ENCODE data around the gene MPI. TPM values are rescaled to one million over a fixed set of nuclear protein-coding genes. Genes with fewer than 3 reads are reported as not detected.

MPI gene
- total RNA-seq, 3 donors from 2014 or later, result 50.2 to 96.5 (median 68.3) TPM

DNA sequence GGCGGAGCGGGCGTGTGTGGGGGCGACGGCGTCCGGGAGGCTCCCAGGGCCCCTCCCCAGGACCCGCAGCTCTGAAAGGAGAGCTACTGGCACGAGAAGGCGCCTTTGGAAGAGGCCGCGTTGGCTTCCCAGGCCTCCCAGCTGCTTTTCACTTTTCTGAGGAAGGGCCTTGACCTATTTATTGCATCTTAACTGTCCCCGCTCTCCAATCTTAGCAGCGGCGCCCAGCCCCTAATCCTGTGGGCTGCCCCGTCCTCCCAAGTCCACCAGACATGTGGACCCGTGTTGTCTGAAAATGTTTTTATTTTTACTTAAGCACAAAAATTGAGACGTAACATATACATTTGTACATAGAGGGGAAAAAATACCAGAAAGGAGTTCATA lies 46.4 kb upstream of the MPI start:
- peaks cover 20% of the 10 kb centered on the region for H3K4me1 ChIP-seq (ENCODE audit: low read depth)
- ATAC-seq (no peak), DNase-seq (no peak)
- TF ChIP-seq, protein P1, sequence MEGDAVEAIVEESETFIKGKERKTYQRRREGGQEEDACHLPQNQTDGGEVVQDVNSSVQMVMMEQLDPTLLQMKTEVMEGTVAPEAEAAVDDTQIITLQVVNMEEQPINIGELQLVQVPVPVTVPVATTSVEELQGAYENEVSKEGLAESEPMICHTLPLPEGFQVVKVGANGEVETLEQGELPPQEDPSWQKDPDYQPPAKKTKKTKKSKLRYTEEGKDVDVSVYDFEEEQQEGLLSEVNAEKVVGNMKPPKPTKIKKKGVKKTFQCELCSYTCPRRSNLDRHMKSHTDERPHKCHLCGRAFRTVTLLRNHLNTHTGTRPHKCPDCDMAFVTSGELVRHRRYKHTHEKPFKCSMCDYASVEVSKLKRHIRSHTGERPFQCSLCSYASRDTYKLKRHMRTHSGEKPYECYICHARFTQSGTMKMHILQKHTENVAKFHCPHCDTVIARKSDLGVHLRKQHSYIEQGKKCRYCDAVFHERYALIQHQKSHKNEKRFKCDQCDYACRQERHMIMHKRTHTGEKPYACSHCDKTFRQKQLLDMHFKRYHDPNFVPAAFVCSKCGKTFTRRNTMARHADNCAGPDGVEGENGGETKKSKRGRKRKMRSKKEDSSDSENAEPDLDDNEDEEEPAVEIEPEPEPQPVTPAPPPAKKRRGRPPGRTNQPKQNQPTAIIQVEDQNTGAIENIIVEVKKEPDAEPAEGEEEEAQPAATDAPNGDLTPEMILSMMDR (IDR thresholded peaks at IDR 0.05), result no peak
- intact Hi-C loops (cut with DNase I, micrococcal nuclease), result no loop called here
- no peak overlapping the region for H3K4me3 ChIP-seq
- H3K9me3 ChIP-seq, result no peaks in the 10 kb centered on the region
- H3K36me3 ChIP-seq (ENCODE audit: low read depth), result no peaks in the 10 kb centered on the region

DNA sequence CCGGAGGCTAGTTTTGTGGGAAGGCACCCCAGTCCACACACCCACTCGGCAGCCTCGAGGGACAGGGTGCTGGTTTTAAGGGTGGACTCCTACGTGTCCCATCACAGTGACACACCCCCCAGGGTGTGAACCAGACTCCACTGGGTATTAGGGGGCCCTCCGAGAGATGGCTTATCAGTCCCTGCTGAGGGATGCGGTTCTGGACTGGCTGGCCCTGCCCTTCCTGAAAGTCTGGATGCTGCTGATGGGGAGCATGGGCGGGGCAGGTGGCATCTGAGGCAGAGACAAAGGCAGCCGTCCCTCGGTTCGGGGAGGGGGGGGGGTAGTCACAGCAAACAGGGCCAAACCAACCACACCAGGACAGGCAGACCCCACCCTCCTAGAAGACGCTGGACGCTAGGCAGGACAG lies 45.9 kb upstream of the MPI start:
- Histone ChIP-seq H3K4me3 (no peak overlapping the region), H3K36me3 (ENCODE audit: low read depth) (no peaks in the 10 kb centered on the region), H3K4me1 (ENCODE audit: low read depth) (peaks cover 20% of the 10 kb centered on the region), H3K9me3 (no peaks in the 10 kb centered on the region)
- intact Hi-C loops (cut with DNase I, micrococcal nuclease), result no loop called here
- TF ChIP-seq, protein P1 (IDR thresholded peaks at IDR 0.05), result no peak
- DNase-seq, result no peak
- no peak for ATAC-seq

DNA sequence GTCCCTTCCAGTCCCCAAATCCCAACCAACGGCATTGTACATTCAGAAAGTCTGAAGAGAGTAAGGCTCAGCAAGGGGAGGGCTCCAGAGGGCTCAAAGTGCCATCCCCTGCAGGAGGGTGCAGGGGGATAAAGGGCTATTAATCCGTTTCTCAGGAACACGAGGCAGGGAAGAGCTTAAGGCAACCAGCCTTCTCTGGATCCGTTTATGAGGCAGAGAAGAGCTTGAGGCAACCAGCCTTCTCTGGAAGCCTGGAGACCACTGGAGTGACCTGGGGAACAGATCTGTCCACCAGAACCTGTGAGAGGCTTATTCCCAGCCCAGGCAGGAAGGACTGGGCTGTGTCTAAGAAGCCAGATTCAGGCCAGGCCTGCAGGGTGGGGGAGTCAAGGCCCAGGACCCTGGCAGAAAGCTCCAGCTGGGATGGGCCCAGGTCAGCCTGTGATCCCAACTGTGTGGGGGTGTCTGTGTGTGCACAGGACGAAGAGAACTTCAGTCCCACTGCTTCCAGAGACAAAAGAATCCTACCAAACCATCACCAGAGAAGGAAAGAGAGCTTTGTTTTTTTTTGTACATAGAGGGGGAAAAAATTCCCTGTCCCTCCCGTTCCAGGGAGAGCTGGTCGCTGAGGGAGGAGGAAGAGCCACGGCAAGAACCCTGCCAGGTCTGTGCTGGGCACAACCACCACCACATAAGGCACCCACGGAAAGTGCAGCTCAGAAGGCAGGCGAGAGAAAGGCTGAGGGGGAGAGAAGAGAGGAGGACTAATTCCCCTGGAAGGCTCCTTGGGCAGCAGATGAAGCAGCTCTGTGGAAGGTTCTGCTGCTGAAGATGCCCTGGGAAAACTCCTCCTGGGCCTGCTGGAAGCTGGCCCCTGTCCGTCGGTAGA lies 45.3 kb upstream of the MPI start:
- intact Hi-C loops (cut with DNase I, micrococcal nuclease), result no loop called here
- peaks cover 20% of the 10 kb centered on the region for H3K4me1 ChIP-seq (ENCODE audit: low read depth)
- DNase-seq (no peak), ATAC-seq (no peak)
- H3K9me3 ChIP-seq, result no peaks in the 10 kb centered on the region
- TF ChIP-seq, protein P1 (IDR thresholded peaks at IDR 0.05), result no peak
- H3K36me3 ChIP-seq (ENCODE audit: low read depth), result no peaks in the 10 kb centered on the region
- no peak overlapping the region for H3K4me3 ChIP-seq

DNA sequence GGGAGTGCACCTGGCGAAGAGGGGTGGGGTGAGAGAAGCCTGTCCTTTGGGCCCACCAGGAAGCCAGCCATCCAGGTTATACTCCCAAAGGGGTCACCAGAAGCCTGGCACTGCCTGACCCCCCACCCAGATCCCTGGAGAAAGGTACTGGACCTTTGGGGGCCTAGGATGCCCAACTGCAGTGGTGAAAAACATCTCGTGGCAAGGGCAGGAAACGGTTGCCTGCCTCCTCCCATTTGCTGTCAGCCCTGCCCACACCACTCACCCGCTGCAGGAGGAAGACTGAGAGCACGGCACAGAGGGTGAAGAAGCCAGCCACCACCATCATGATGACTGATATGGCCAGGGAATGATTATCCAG lies 44.7 kb upstream of the MPI start:
- Histone ChIP-seq H3K4me3 (no peak overlapping the region), H3K4me1 (ENCODE audit: low read depth) (peaks cover 20% of the 10 kb centered on the region), H3K36me3 (ENCODE audit: low read depth) (no peaks in the 10 kb centered on the region), H3K9me3 (no peaks in the 10 kb centered on the region)
- no peak for ATAC-seq
- DNase-seq, result no peak
- intact Hi-C loops (cut with DNase I, micrococcal nuclease), result no loop called here
- TF ChIP-seq, protein P1 (IDR thresholded peaks at IDR 0.05), result no peak

DNA sequence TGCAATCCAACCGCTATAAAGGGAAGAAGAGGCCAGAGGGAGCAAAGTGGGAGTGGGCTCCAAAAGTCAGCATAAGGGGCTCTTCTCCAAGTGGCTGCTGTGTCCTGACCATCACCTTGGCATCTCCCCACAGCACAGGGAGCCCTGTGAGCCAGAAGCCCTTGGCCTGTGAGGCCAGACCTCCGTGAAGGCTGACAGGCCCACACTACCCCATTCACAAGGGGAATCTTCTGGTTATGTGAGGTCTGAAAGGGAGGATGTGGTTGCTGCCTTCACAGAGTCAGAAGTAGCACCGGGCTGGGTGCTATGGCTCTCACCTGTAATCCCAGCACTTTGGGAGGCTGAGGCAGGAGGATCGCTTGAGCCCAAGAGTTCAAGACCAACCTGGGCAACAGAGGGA lies 44.3 kb upstream of the MPI start:
- Histone ChIP-seq H3K4me3 (no peak overlapping the region), H3K4me1 (ENCODE audit: low read depth) (peaks cover 24% of the 10 kb centered on the region), H3K9me3 (no peaks in the 10 kb centered on the region), H3K36me3 (ENCODE audit: low read depth) (no peaks in the 10 kb centered on the region)
- ATAC-seq (no peak), DNase-seq (no peak)
- intact Hi-C loops (cut with DNase I, micrococcal nuclease), result no loop called here
- TF ChIP-seq, protein P1 (IDR thresholded peaks at IDR 0.05), result no peak
